ENCODE measurements around the gene CFAP46. TPM values are rescaled to one million over a fixed set of nuclear protein-coding genes. Genes with fewer than 3 reads are reported as not detected.

The CFAP46 gene
- polyA plus RNA-seq, 1 donor from 2014 or later = 2.6 TPM

DNA sequence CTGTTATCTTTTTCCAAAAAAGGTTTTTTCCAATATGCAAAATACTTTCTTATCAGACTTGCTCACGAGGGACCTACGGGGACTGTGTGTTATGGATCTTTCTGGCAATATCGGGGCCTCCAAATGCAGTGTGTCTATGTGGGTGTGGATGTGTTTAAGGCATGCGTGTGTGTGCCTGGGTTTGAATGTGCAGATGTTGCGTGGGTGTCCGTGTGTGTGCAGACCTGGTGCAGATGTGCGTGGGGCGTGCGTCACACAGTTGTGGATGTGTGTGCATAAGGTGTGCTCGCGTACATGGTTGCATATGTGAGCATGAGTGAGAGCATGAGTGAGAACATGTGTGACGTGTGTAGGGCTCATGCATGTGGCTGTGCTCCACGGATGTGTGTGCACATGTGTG is 176.1 kb downstream of the CFAP46 start:
- no peak for TF ChIP-seq RAD21 (conservative IDR thresholded peaks at IDR 0.05)
- TF ChIP-seq MXI1 (conservative IDR thresholded peaks at IDR 0.05; ENCODE audit: poor library complexity, severe bottlenecking) = no peak
- no peak for TF ChIP-seq EP300 (conservative IDR thresholded peaks at IDR 0.05; ENCODE audit: poor library complexity, severe bottlenecking)
- no peak for TF ChIP-seq SMC3 (conservative IDR thresholded peaks at IDR 0.05; ENCODE audit: poor library complexity)
- no peak for TF ChIP-seq EZH2 (IDR thresholded peaks at IDR 0.05; ENCODE audit: borderline replicate concordance, insufficient read depth, low read length, poor library complexity, severe bottlenecking)
- TF ChIP-seq, protein P1, sequence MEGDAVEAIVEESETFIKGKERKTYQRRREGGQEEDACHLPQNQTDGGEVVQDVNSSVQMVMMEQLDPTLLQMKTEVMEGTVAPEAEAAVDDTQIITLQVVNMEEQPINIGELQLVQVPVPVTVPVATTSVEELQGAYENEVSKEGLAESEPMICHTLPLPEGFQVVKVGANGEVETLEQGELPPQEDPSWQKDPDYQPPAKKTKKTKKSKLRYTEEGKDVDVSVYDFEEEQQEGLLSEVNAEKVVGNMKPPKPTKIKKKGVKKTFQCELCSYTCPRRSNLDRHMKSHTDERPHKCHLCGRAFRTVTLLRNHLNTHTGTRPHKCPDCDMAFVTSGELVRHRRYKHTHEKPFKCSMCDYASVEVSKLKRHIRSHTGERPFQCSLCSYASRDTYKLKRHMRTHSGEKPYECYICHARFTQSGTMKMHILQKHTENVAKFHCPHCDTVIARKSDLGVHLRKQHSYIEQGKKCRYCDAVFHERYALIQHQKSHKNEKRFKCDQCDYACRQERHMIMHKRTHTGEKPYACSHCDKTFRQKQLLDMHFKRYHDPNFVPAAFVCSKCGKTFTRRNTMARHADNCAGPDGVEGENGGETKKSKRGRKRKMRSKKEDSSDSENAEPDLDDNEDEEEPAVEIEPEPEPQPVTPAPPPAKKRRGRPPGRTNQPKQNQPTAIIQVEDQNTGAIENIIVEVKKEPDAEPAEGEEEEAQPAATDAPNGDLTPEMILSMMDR (IDR thresholded peaks at IDR 0.05; ENCODE audit: poor library complexity, severe bottlenecking) = no peak
- TF ChIP-seq POLR2AphosphoS5 (IDR thresholded peaks at IDR 0.05) = no peak
- TF ChIP-seq TAF1 (IDR thresholded peaks at IDR 0.05; ENCODE audit: low read depth) = no peak
- TF ChIP-seq, protein P2, sequence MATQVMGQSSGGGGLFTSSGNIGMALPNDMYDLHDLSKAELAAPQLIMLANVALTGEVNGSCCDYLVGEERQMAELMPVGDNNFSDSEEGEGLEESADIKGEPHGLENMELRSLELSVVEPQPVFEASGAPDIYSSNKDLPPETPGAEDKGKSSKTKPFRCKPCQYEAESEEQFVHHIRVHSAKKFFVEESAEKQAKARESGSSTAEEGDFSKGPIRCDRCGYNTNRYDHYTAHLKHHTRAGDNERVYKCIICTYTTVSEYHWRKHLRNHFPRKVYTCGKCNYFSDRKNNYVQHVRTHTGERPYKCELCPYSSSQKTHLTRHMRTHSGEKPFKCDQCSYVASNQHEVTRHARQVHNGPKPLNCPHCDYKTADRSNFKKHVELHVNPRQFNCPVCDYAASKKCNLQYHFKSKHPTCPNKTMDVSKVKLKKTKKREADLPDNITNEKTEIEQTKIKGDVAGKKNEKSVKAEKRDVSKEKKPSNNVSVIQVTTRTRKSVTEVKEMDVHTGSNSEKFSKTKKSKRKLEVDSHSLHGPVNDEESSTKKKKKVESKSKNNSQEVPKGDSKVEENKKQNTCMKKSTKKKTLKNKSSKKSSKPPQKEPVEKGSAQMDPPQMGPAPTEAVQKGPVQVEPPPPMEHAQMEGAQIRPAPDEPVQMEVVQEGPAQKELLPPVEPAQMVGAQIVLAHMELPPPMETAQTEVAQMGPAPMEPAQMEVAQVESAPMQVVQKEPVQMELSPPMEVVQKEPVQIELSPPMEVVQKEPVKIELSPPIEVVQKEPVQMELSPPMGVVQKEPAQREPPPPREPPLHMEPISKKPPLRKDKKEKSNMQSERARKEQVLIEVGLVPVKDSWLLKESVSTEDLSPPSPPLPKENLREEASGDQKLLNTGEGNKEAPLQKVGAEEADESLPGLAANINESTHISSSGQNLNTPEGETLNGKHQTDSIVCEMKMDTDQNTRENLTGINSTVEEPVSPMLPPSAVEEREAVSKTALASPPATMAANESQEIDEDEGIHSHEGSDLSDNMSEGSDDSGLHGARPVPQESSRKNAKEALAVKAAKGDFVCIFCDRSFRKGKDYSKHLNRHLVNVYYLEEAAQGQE (IDR thresholded peaks at IDR 0.05; ENCODE audit: borderline replicate concordance) = no peak
- Histone ChIP-seq H3F3A (ENCODE audit: insufficient read depth, low read length, poor library complexity, severe bottlenecking) (no peaks in the 10 kb centered on the region), H3K27me3 (ENCODE audit: insufficient read depth, low read depth, low read length) (no peaks in the 10 kb centered on the region), H3K9me2 (ENCODE audit: insufficient read depth, low read length) (no peaks in the 10 kb centered on the region), H3K9me3 (ENCODE audit: low read length) (peaks cover 13% of the 10 kb centered on the region), H3K27ac (ENCODE audit: low read length) (no peak overlapping the region), H2AFZ (ENCODE audit: low read depth, low read length) (no peak overlapping the region), H3K4me2 (ENCODE audit: low read length) (no peak overlapping the region), H3K79me2 (replicated peaks; ENCODE audit: insufficient read depth, low read length) (no peaks in the 10 kb centered on the region), H3K36me3 (ENCODE audit: insufficient read depth, low read length) (no peaks in the 10 kb centered on the region), H3K4me3 (ENCODE audit: low read length) (no peak overlapping the region), H3K9ac (ENCODE audit: low read length) (no peak overlapping the region), H4K20me1 (ENCODE audit: insufficient read depth) (no peaks in the 10 kb centered on the region)

DNA sequence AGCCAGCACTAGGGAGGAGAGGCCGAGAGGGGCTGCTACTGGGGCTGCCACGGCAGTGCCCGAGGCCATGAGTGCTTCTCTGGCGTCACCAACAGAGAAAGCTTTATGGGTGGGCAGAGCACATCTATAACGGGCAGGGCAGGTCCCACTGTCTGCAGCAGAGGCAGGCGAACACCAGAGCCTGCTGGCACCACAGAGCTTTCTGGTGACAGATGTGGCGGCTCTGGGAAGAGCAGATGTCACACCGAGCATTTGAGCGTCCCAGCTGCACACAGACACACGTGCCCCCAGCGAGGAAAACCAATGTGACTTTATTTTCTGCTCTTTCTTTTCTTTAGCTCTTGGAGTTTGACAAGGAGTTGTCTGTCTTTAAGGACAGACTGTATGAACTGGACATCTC is 176.9 kb downstream of the CFAP46 start:
- H3K36me3 ChIP-seq (ENCODE audit: insufficient read depth, low read length) = no peaks in the 10 kb centered on the region
- H2AFZ ChIP-seq (ENCODE audit: low read depth, low read length) = no peak overlapping the region
- H3K27ac ChIP-seq (ENCODE audit: low read length) = no peak overlapping the region
- H3F3A ChIP-seq (ENCODE audit: insufficient read depth, low read length, poor library complexity, severe bottlenecking) = no peaks in the 10 kb centered on the region
- no peaks in the 10 kb centered on the region for H3K9me2 ChIP-seq (ENCODE audit: insufficient read depth, low read length)
- H3K9ac ChIP-seq (ENCODE audit: low read length) = no peak overlapping the region
- no peaks in the 10 kb centered on the region for H3K79me2 ChIP-seq (replicated peaks; ENCODE audit: insufficient read depth, low read length)
- H3K4me2 ChIP-seq (ENCODE audit: low read length) = no peak overlapping the region
- peaks cover 13% of the 10 kb centered on the region for H3K9me3 ChIP-seq (ENCODE audit: low read length)
- no peaks in the 10 kb centered on the region for H4K20me1 ChIP-seq (ENCODE audit: insufficient read depth)
- H3K27me3 ChIP-seq (ENCODE audit: insufficient read depth, low read depth, low read length) = no peaks in the 10 kb centered on the region
- no peak for TF ChIP-seq POLR2AphosphoS5 (IDR thresholded peaks at IDR 0.05)
- TF ChIP-seq RAD21 (conservative IDR thresholded peaks at IDR 0.05) = no peak
- no peak for TF ChIP-seq EP300 (conservative IDR thresholded peaks at IDR 0.05; ENCODE audit: poor library complexity, severe bottlenecking)
- TF ChIP-seq, protein P1 (IDR thresholded peaks at IDR 0.05; ENCODE audit: poor library complexity, severe bottlenecking) = no peak
- TF ChIP-seq, protein P2 (IDR thresholded peaks at IDR 0.05; ENCODE audit: borderline replicate concordance) = no peak
- no peak overlapping the region for H3K4me3 ChIP-seq (ENCODE audit: low read length)

Data from neural cell (in vitro differentiated cells).